Keratinocyte (primary cell): ENCODE data around the gene CNEP1R1. TPM values are rescaled to one million over a fixed set of nuclear protein-coding genes. Genes with fewer than 3 reads are reported as not detected.

ENCODE experiments used
- DNase-seq: peaks from one replicate; pipeline ENCODE4 v3.0.0-alpha.2; 2011; ENCODE audit warnings: low read depth, missing footprints, low spot score
- FAIRE-seq: peaks from 2 replicates; lab custom pipeline; 2011; peaks lifted over from hg19 to GRCh38; lab: Jason Lieb, UNC
- H2AFZ ChIP-seq: 2 replicates; pipeline ENCODE4 v1.6.0; 2012; ENCODE audit warnings: low read length, control low read depth, inconsistent platforms; ENCODE audit not compliant: control insufficient read depth
- H3K27ac ChIP-seq: 2 replicates; pipeline ENCODE4 v1.5.1; 2011; ENCODE audit warnings: low read length; ENCODE audit not compliant: control insufficient read depth, insufficient read depth
- H3K27me3 ChIP-seq: 3 replicates; pipeline ENCODE4 v1.6.0; 2011; ENCODE audit warnings: low read length; ENCODE audit not compliant: control insufficient read depth, insufficient read depth; ENCODE audit errors: extremely low read depth
- H3K36me3 ChIP-seq, 2 experiments: 2 replicates in 1 of 2; 3 replicates in 1 of 2; pipeline ENCODE4 v1.5.1; 2011; ENCODE audit warnings: low read length in 2 of 2, mild to moderate bottlenecking in 1 of 2; ENCODE audit not compliant: control insufficient read depth in 2 of 2, insufficient read depth in 2 of 2; ENCODE audit errors: extremely low read depth in 1 of 2
- H3K4me1 ChIP-seq: 3 replicates; pipeline ENCODE4 v1.5.1; 2011; ENCODE audit warnings: low read length; ENCODE audit not compliant: control insufficient read depth, insufficient read depth; ENCODE audit errors: extremely low read depth
- H3K4me2 ChIP-seq: 3 replicates; pipeline ENCODE4 v1.6.0; 2011; ENCODE audit warnings: low read depth, low read length; ENCODE audit not compliant: control insufficient read depth, insufficient read depth; ENCODE audit errors: extremely low read depth
- H3K4me3 ChIP-seq, 3 experiments: fragments of 200-600 bp in 1 of 3; sonication (generic) in 1 of 3; 2 replicates in 2 of 3; 3 replicates in 1 of 3; pipeline ENCODE4 v1.5.1; 2011 to 2016; ENCODE audit warnings: low read length in 3 of 3, mild to moderate bottlenecking in 3 of 3, control low read depth in 2 of 3, inconsistent platforms in 1 of 3, low read depth in 1 of 3, mixed read lengths in 1 of 3, mixed run types in 1 of 3, moderate library complexity in 1 of 3; ENCODE audit not compliant: control insufficient read depth in 2 of 3, insufficient read depth in 2 of 3; ENCODE audit errors: extremely low read depth in 1 of 3
- H3K79me2 ChIP-seq: 2 replicates; pipeline ENCODE4 v1.6.0; 2012; ENCODE audit warnings: low read length; ENCODE audit not compliant: control insufficient read depth, insufficient read depth
- H3K9ac ChIP-seq: 3 replicates; pipeline ENCODE4 v1.6.0; 2011; ENCODE audit warnings: low read length; ENCODE audit not compliant: control insufficient read depth, insufficient read depth; ENCODE audit errors: extremely low read depth
- H3K9me1 ChIP-seq: 3 replicates; pipeline ENCODE4 v1.6.0; 2011; ENCODE audit warnings: low read length; ENCODE audit not compliant: control insufficient read depth, insufficient read depth; ENCODE audit errors: extremely low read depth
- H3K9me3 ChIP-seq: 2 replicates; pipeline ENCODE4 v1.5.1; 2012; ENCODE audit warnings: low read depth, low read length; ENCODE audit not compliant: control insufficient read depth
- H4K20me1 ChIP-seq: 3 replicates; pipeline ENCODE4 v1.6.0; 2011; ENCODE audit warnings: low read length; ENCODE audit not compliant: control insufficient read depth, insufficient read depth; ENCODE audit errors: extremely low read depth
- CTCF ChIP-seq, 3 experiments: IDR thresholded peaks in 1 of 3; conservative IDR thresholded peaks in 1 of 3; optimal IDR thresholded peaks in 1 of 3; 2 replicates in 2 of 3; 3 replicates in 1 of 3; pipeline versions ENCODE3 to v1.5.1; 2011; ENCODE audit warnings: low read length in 3 of 3, mild to moderate bottlenecking in 3 of 3, moderate library complexity in 2 of 3, control low read depth in 1 of 3, inconsistent platforms in 1 of 3; ENCODE audit not compliant: insufficient read depth in 2 of 3; ENCODE audit errors: extremely low read depth in 1 of 3
- EZH2 ChIP-seq: IDR thresholded peaks from one replicate; pipeline ENCODE4 v1.6.1; 2012; ENCODE audit warnings: inconsistent platforms, mild to moderate bottlenecking, low read length, moderate library complexity
- dilution Hi-C: fragments of 300-500 bp; cut with MboI; formaldehyde crosslinking; loops from one replicate; pipeline ENCODE4 v1.7.0; 2020; ENCODE audit warnings: low sequenced_read_pairs; ENCODE audit not compliant: extremely low pct_ligation_motif_present
- polyA plus RNA-seq, 5 experiments: library from polyadenylated mRNA; depleted of rRNA in 3 of 5; stranded (reverse) in 3 of 5; stranded (forward) in 1 of 5; unstranded in 1 of 5; fragments of >200 nt; gene quantifications; 1 replicate in 1 of 5; 2 replicates in 3 of 5; 3 replicates in 1 of 5; pipeline versions ENCODE4 v1.2.1 to v1.2.3, GENCODE V29; 2011 to 2012; ENCODE audit warnings: missing spikeins in 2 of 5, low read depth in 1 of 5, low replicate concordance in 1 of 5

CNEP1R1 gene
- polyA plus RNA-seq, 1 donor (not counting 4 experiments of a cell fraction or from before 2014, with no cell fraction given), result 28.5 TPM

GRCh38 chr16:50004239-50004638 lies 20.8 kb upstream of the CNEP1R1 start:
- no peaks in the 10 kb centered on the region for H4K20me1 ChIP-seq
- H3K36me3 ChIP-seq, result no peaks in the 10 kb centered on the region
- no peaks in the 10 kb centered on the region for H3K4me1 ChIP-seq
- H3K4me3 ChIP-seq, result no peak overlapping the region
- no peak overlapping the region for H3K9ac ChIP-seq
- no peaks in the 10 kb centered on the region for H3K9me1 ChIP-seq
- H2AFZ ChIP-seq, result no peak overlapping the region
- H3K27ac ChIP-seq, result no peak overlapping the region
- dilution Hi-C loops, result no loop called here
- no peak for TF ChIP-seq EZH2
- no peak for TF ChIP-seq CTCF (optimal IDR thresholded peaks at IDR 0.05 in 1 of 3, IDR thresholded peaks at IDR 0.05 in 1 of 3, conservative IDR thresholded peaks at IDR 0.05 in 1 of 3; ENCODE audit: extremely low read depth in 1 of 3, insufficient read depth in 2 of 3, low read length in 3 of 3)
- H3K27me3 ChIP-seq, result no peaks in the 10 kb centered on the region
- H3K9me3 ChIP-seq, result no peaks in the 10 kb centered on the region
- no peak for DNase-seq
- no peak overlapping the region for H3K4me2 ChIP-seq
- FAIRE-seq, result no peak
- no peaks in the 10 kb centered on the region for H3K79me2 ChIP-seq

- FAIRE-seq (no peak), DNase-seq (no peak)
- no peaks in the 10 kb centered on the region for H4K20me1 ChIP-seq
- dilution Hi-C loops, result no loop called here
- no peaks in the 10 kb centered on the region for H3K9me3 ChIP-seq
- H3K36me3 ChIP-seq, result no peaks in the 10 kb centered on the region
- no peak overlapping the region for H3K9ac ChIP-seq
- TF ChIP-seq CTCF (optimal IDR thresholded peaks at IDR 0.05 in 1 of 3, IDR thresholded peaks at IDR 0.05 in 1 of 3, conservative IDR thresholded peaks at IDR 0.05 in 1 of 3; ENCODE audit: extremely low read depth in 1 of 3, insufficient read depth in 2 of 3, low read length in 3 of 3) (no peak), EZH2 (no peak)
- no peaks in the 10 kb centered on the region for H3K79me2 ChIP-seq
- no peak overlapping the region for H3K27ac ChIP-seq
- H3K4me2 ChIP-seq, result no peak overlapping the region
- H3K4me1 ChIP-seq, result no peaks in the 10 kb centered on the region
- no peak overlapping the region for H3K4me3 ChIP-seq
- no peaks in the 10 kb centered on the region for H3K9me1 ChIP-seq
- H3K27me3 ChIP-seq, result no peaks in the 10 kb centered on the region
- no peak overlapping the region for H2AFZ ChIP-seq
These were observed 18.1 kb upstream of the CNEP1R1 start for GRCh38 chr16:50006964-50007363.
